Gastroesophageal sphincter (tissue), 4 donors: Measurements from ENCODE around the gene MXI1. TPM values are rescaled to one million over a fixed set of nuclear protein-coding genes. Genes with fewer than 3 reads are reported as not detected.
"Not testable (repeated sequence)": the region's sequence is repeated elsewhere in the genome, so short reads cannot be mapped to it uniquely, and the experiment has no call there.

ENCODE experiments used
- ATAC-seq: fragments of 150-250 bp; one replicate; pipeline ENCODE4 v1.9.1; 2016; ENCODE audit warnings: mild to moderate bottlenecking, moderate library complexity
- H3K27ac ChIP-seq, 4 donors: fragments of 200-600 bp; sonication (generic) in 3 of 4; 1 replicate in 3 of 4; 2 replicates in 1 of 4; pipeline ENCODE4 v1.5.1; 2016 to 2019
- H3K27me3 ChIP-seq: fragments of 200-600 bp; sonication (generic); one replicate; pipeline ENCODE4 v1.5.1; 2019
- H3K36me3 ChIP-seq, 2 donors: fragments of 200-600 bp; sonication (generic); one replicate each; pipeline ENCODE4 v1.5.1; 2019; ENCODE audit warnings: control low read depth in 1 of 2
- H3K4me1 ChIP-seq, 3 donors: fragments of 200-600 bp; sonication (generic); 1 replicate in 2 of 3; 2 replicates in 1 of 3; pipeline ENCODE4 v1.5.1; 2016 to 2019; ENCODE audit warnings: control low read depth in 2 of 3
- H3K4me3 ChIP-seq, 2 donors: fragments of 200-600 bp; sonication (generic); one replicate each; pipeline ENCODE4 v1.5.1; 2019; ENCODE audit warnings: mild to moderate bottlenecking in 1 of 2, moderate library complexity in 1 of 2
- H3K9me3 ChIP-seq, 3 donors: fragments of 200-600 bp; sonication (generic); one replicate each; pipeline ENCODE4 v1.5.1; 2017 to 2019; ENCODE audit warnings: control low read depth in 2 of 3
- EP300 ChIP-seq: sonication (generic); formaldehyde crosslinking; IDR thresholded peaks from one replicate; pipeline ENCODE4 v1.6.1; 2017; ENCODE audit warnings: antibody characterized with exemption, mild to moderate bottlenecking
- POLR2A ChIP-seq, 2 donors: fragments of 450-650 bp; IDR thresholded peaks; one replicate each; pipeline ENCODE4 v1.6.1; 2017; ENCODE audit warnings: antibody characterized with exemption in 2 of 2, mild to moderate bottlenecking in 2 of 2, moderate library complexity in 1 of 2
- POLR2AphosphoS5 ChIP-seq: sonication (generic); formaldehyde crosslinking; IDR thresholded peaks from one replicate; pipeline ENCODE4 v1.6.1; 2017; ENCODE audit warnings: antibody characterized with exemption
- WGBS, 2 donors: methylation state at CpG; one replicate each; pipeline ENCODE4 v1.1.5; 2018; ENCODE audit warnings: low coverage in 1 of 2; 5-methylcytosine and 5-hydroxymethylcytosine counted together
- total RNA-seq, 4 donors: library from RNA; depleted of rRNA; stranded (reverse); fragments of >200 nt; gene quantifications; one replicate each; pipeline ENCODE4 v1.1.0, GENCODE V29; 2016
- TF ChIP-seq, protein P1 (sequence below), 4 experiments: fragments of 200-600 bp in 2 of 4; fragments of 450-650 bp in 2 of 4; sonication (generic) in 1 of 4; IDR thresholded peaks; one replicate each; pipeline ENCODE4 v1.5.1; 2017 to 2019; ENCODE audit warnings: antibody characterized with exemption in 4 of 4, mild to moderate bottlenecking in 2 of 4, moderate library complexity in 2 of 4

Gene MXI1
- total RNA-seq, 4 donors from 2014 or later = 103 to 279 (median 218) TPM

DNA sequence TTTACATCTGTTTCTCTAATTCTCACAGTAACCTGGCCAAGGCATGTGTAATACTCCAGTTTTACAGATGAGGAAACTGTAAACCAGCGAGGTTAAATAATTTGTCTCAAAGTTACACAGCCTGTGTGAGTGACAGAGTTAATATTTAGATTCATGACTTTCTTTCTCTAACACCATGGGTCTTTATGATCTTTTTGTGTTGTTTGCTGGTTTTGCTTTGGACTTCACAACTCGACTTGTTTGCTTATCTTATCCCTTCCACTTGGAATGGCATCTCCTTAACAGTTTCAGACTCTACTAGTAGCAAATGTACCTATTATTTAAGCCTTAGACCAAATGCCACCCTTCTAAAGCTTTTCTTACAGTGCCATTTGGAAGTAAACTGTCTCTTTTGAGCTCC is 34.4 kb downstream of the MXI1 start:
- H3K4me3 ChIP-seq = no peak overlapping the region
- peaks cover 0 to 36% of the 10 kb centered on the region in 2 donors for H3K36me3 ChIP-seq
- TF ChIP-seq, protein P1, sequence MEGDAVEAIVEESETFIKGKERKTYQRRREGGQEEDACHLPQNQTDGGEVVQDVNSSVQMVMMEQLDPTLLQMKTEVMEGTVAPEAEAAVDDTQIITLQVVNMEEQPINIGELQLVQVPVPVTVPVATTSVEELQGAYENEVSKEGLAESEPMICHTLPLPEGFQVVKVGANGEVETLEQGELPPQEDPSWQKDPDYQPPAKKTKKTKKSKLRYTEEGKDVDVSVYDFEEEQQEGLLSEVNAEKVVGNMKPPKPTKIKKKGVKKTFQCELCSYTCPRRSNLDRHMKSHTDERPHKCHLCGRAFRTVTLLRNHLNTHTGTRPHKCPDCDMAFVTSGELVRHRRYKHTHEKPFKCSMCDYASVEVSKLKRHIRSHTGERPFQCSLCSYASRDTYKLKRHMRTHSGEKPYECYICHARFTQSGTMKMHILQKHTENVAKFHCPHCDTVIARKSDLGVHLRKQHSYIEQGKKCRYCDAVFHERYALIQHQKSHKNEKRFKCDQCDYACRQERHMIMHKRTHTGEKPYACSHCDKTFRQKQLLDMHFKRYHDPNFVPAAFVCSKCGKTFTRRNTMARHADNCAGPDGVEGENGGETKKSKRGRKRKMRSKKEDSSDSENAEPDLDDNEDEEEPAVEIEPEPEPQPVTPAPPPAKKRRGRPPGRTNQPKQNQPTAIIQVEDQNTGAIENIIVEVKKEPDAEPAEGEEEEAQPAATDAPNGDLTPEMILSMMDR (IDR thresholded peaks at IDR 0.05) = no peak
- TF ChIP-seq POLR2A (IDR thresholded peaks at IDR 0.05) = no peak
- TF ChIP-seq POLR2AphosphoS5 = no peak
- no peak for TF ChIP-seq EP300
- no peak for ATAC-seq
- peaks cover 0 to 62% (median 8%) of the 10 kb centered on the region in 3 donors for H3K4me1 ChIP-seq
- H3K9me3 ChIP-seq = no peaks in the 10 kb centered on the region
- WGBS, 2 donors = 68 to 83% methylated on average over 2 of the region's 2 CpGs
- H3K27me3 ChIP-seq = no peaks in the 10 kb centered on the region
- no peak overlapping the region for H3K27ac ChIP-seq

DNA sequence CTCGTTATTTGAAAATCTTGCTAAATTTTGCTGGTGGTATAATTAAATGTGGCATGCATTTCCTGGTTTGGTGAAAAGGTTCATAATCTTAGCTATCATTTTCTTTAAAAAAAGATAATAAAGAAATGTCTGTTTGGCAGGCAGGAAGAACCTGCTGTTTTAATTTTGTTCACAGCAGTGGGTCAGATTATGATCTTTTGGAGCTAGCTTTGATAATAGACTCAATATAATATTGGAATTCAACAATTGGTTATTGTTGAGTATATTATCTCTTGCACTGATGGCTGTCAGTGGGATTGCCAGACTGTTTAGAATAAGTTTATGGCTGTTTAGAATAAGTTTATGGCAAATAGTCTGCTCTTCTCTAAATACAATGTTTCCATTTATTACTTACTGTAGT is 35.1 kb downstream of the MXI1 start:
- H3K4me3 ChIP-seq = no peak overlapping the region
- ATAC-seq = no peak
- H3K36me3 ChIP-seq = peaks cover 0 to 32% of the 10 kb centered on the region in 2 donors
- no peak overlapping the region for H3K27ac ChIP-seq
- peaks cover 0 to 62% (median 8%) of the 10 kb centered on the region in 3 donors for H3K4me1 ChIP-seq
- 88 to 100% methylated on average over 1 of the region's 1 CpG for WGBS, 2 donors
- no peaks in the 10 kb centered on the region for H3K27me3 ChIP-seq
- no peak for TF ChIP-seq POLR2A (IDR thresholded peaks at IDR 0.05)
- TF ChIP-seq EP300 = no peak
- TF ChIP-seq POLR2AphosphoS5 = no peak
- TF ChIP-seq, protein P1 (IDR thresholded peaks at IDR 0.05) = no peak
- H3K9me3 ChIP-seq = no peaks in the 10 kb centered on the region

DNA sequence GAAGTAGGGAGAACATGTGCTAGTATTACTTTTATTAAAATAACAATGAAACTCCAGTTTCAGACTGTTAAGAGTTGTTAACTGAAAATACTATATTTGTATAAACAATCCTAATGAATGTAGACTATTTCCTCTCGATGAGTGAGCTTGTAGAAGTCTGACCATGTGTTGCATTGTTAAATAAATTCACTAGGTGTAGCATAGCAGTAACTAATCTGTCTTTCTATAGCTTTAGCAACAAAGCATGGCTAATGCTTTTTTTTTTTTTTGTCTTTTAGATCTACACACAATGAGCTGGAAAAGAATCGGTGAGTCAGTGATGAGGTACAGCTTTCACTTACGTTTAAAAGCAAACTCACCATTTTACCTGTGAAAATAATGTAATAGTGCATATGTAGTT is 37.1 kb downstream of the MXI1 start:
- no peaks in the 10 kb centered on the region for H3K9me3 ChIP-seq
- peaks cover 0 to 64% (median 8%) of the 10 kb centered on the region in 3 donors for H3K4me1 ChIP-seq
- no peaks in the 10 kb centered on the region for H3K27me3 ChIP-seq
- no peak overlapping the region for H3K27ac ChIP-seq
- 57 to 73% methylated on average over 3 of the region's 3 CpGs for WGBS, 2 donors
- ATAC-seq = no peak
- TF ChIP-seq POLR2A (IDR thresholded peaks at IDR 0.05) (no peak), POLR2AphosphoS5 (no peak), EP300 (no peak)
- no peak overlapping the region for H3K4me3 ChIP-seq
- H3K36me3 ChIP-seq = peaks cover 0 to 19% of the 10 kb centered on the region in 2 donors

DNA sequence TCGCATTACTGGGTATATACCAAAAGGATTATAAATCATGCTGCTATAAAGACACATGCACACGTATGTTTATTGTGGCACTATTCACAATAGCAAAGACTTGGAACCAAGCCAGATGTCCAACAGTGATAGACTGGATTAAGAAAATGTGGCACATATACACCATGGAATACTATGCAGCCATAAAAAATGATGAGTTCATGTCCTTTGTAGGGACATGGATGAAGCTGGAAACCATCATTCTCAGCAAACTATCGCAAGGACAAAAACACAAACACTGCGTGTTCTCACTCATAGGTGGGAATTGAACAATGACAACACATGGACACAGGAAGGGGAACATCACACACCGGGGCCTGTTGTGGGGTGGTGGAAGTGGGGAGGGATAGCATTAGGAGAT is 40.4 kb downstream of the MXI1 start:
- Histone ChIP-seq H3K4me1 (peaks cover 0 to 65% (median 5%) of the 10 kb centered on the region in 3 donors), H3K36me3 (peaks cover 0 to 19% of the 10 kb centered on the region in 2 donors)
- H3K4me3 ChIP-seq, H3K27ac ChIP-seq, H3K9me3 ChIP-seq, H3K27me3 ChIP-seq, ATAC-seq: not testable (repeated sequence)
- 74 to 94% methylated on average over 4 to 5 of the region's 5 CpGs for WGBS, 2 donors

DNA sequence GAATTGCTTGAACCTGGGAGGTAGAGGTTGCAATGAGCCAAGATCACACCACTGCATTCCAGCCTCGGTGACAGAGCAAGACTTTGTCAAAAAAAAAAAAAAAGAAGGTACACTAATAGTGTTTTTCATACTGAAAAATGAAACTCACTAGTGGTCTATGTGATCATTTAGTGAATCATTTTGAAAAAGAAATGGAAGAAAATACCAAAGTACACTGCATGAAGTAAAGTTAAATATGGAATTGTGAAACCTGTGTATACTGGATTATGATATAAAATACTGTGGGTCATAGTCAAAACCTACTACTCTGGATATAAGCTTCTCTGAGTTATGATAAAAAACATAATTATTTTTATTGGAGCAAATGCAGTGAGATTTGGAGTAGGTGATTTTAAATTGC is 42.1 kb downstream of the MXI1 start:
- 75 to 78% methylated on average over 1 of the region's 1 CpG for WGBS, 2 donors
- not testable (repeated sequence) for H3K27ac ChIP-seq, H3K4me3 ChIP-seq, H3K9me3 ChIP-seq, ATAC-seq, H3K27me3 ChIP-seq
- Histone ChIP-seq H3K4me1 (peaks cover 0 to 64% (median 0%) of the 10 kb centered on the region in 3 donors), H3K36me3 (peaks cover 0 to 19% of the 10 kb centered on the region in 2 donors)

DNA sequence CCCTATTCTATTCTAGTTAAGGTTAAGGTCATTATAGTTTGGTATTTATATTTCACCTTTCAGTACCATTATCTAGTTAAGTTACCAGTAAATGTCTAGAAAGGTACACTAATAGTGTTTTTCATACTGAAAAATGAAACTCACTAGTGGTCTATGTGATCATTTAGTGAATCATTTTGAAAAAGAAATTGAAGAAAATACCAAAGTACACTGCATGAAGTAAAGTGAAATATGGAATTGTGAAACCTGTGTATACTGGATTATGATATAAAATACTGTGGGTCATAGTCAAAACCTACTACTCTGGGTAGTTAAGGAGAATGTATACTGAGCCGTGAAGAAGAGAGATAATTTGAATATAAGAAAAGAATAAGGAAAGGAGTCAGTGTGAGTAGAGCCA is 44.0 kb downstream of the MXI1 start:
- H3K4me1 ChIP-seq = peaks cover 0 to 56% (median 0%) of the 10 kb centered on the region in 3 donors
- ATAC-seq, H3K9me3 ChIP-seq, H3K27ac ChIP-seq, H3K4me3 ChIP-seq, H3K27me3 ChIP-seq: not testable (repeated sequence)
- H3K36me3 ChIP-seq = peaks cover 0 to 19% of the 10 kb centered on the region in 2 donors
- 56 to 83% methylated on average over 1 of the region's 1 CpG for WGBS, 2 donors

DNA sequence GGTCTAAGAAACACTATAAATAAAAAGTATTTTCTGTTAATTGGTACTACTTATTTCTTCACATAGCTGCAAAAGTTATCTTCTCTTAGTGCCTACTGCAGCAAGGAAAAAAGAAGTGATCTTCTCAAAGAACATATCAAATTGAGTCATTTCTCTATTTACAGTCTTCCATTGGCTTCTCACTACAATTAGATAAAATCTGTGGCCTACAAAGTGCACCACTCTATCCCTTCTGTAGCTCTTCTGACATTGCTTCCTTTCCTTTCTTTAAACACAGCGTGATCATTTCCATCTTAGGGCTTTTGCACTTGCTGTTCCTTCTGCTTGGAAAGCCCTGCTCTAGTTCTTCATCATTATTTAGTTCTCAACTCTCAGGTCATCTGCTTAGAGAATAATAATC is 44.7 kb downstream of the MXI1 start:
- peak overlapping the region in 1 of 4 donors; percentile 5 for H3K27ac ChIP-seq
- TF ChIP-seq, protein P1 (IDR thresholded peaks at IDR 0.05) = no peak
- no peak for TF ChIP-seq POLR2AphosphoS5
- TF ChIP-seq POLR2A (IDR thresholded peaks at IDR 0.05) = no peak
- TF ChIP-seq EP300 = no peak
- H3K9me3 ChIP-seq = no peaks in the 10 kb centered on the region
- no peaks in the 10 kb centered on the region for H3K27me3 ChIP-seq
- ATAC-seq = no peak
- H3K36me3 ChIP-seq = peaks cover 0 to 14% of the 10 kb centered on the region in 2 donors
- H3K4me1 ChIP-seq = peaks cover 0 to 54% (median 0%) of the 10 kb centered on the region in 3 donors
- 67 to 93% methylated on average over 1 of the region's 1 CpG for WGBS, 2 donors
- no peak overlapping the region for H3K4me3 ChIP-seq
